H1 (cell line): Measurements from ENCODE around the gene CLN6. TPM values are rescaled to one million over a fixed set of nuclear protein-coding genes. Genes with fewer than 3 reads are reported as not detected.

Experiments used
- CTCF ChIA-PET: fragments of 300-600 bp; sonication (Branson Sonifier 250); formaldehyde crosslinking; loops from one replicate; lab custom pipeline; 2021; ENCODE audit not compliant: partially characterized antibody; lab: Charles Lee
- POLR2A ChIA-PET: fragments of 300-600 bp; sonication (Branson Sonifier 250); formaldehyde crosslinking; loops from one replicate; lab custom pipeline; 2021; ENCODE audit warnings: inconsistent platforms; ENCODE audit not compliant: partially characterized antibody; lab: Charles Lee
- DNase-seq, 2 experiments: peaks; one replicate each; pipeline versions ENCODE4 v3.0.0 to v3.0.0-alpha.2; 2010 to 2022; ENCODE audit warnings: low spot score in 2 of 2, low read depth in 1 of 2, mixed read lengths in 1 of 2
- FAIRE-seq: peaks from 2 replicates; lab custom pipeline; 2011; peaks lifted over from hg19 to GRCh38; lab: Jason Lieb, UNC
- H2AFZ ChIP-seq: 2 replicates; pipeline ENCODE4 v1.8.1; 2012; ENCODE audit warnings: low read length, inconsistent platforms
- H2AK5ac ChIP-seq: 2 replicates; pipeline ENCODE4 v1.6.1; 2013; ENCODE audit warnings: low read depth, low read length
- H2BK120ac ChIP-seq: replicated peaks from 2 replicates; pipeline ENCODE3; 2013; ENCODE audit warnings: low read depth, low read length, inconsistent platforms
- H2BK12ac ChIP-seq: 2 replicates; pipeline ENCODE4 v1.6.1; 2013; ENCODE audit warnings: low read depth, low read length
- H2BK15ac ChIP-seq: 2 replicates; pipeline ENCODE4 v1.6.1; 2013; ENCODE audit warnings: low read length
- H2BK20ac ChIP-seq: 2 replicates; pipeline ENCODE4 v1.6.1; 2013; ENCODE audit warnings: low read length
- H2BK5ac ChIP-seq: 2 replicates; pipeline ENCODE4 v1.6.1; 2013; ENCODE audit warnings: low read depth, low read length
- H3K14ac ChIP-seq: 2 replicates; pipeline ENCODE4 v1.6.1; 2013; ENCODE audit warnings: inconsistent platforms; ENCODE audit not compliant: insufficient read length
- H3K18ac ChIP-seq: 2 replicates; pipeline ENCODE4 v1.6.1; 2013; ENCODE audit warnings: low read length; ENCODE audit errors: extremely low read depth
- H3K23ac ChIP-seq: 2 replicates; pipeline ENCODE4 v1.6.1; 2013; ENCODE audit warnings: inconsistent platforms; ENCODE audit not compliant: insufficient read length
- H3K23me2 ChIP-seq: 2 replicates; pipeline ENCODE4 v1.6.1; 2013; ENCODE audit warnings: low read depth, low read length
- H3K27ac ChIP-seq: 2 replicates; pipeline ENCODE4 v1.6.1; 2011; ENCODE audit warnings: low read depth, low read length, inconsistent platforms
- H3K27me3 ChIP-seq, 4 experiments: replicated peaks in 1 of 4; 1 replicate in 1 of 4; 2 replicates in 3 of 4; pipeline versions ENCODE4 v1.6.1 to v1.8.1; 2011 to 2013; ENCODE audit warnings: low read length in 3 of 4, mild to moderate bottlenecking in 3 of 4, inconsistent platforms in 2 of 4, mixed read lengths in 2 of 4, moderate library complexity in 1 of 4; ENCODE audit not compliant: control insufficient read depth in 3 of 4, insufficient read depth in 3 of 4; ENCODE audit errors: extremely low read depth in 1 of 4
- H3K36me3 ChIP-seq, 4 experiments: 2 replicates each; pipeline versions ENCODE4 v1.6.1 to v1.8.1; 2011 to 2013; ENCODE audit warnings: mild to moderate bottlenecking in 4 of 4, low read length in 3 of 4, moderate library complexity in 2 of 4, control low read depth in 1 of 4, inconsistent platforms in 1 of 4; ENCODE audit not compliant: insufficient read depth in 4 of 4, control insufficient read depth in 2 of 4
- H3K4ac ChIP-seq: replicated peaks from 2 replicates; pipeline ENCODE3; 2013; ENCODE audit warnings: low read length, low read depth, mixed read lengths, inconsistent platforms; ENCODE audit not compliant: insufficient read length
- H3K4me1 ChIP-seq, 4 experiments: replicated peaks in 1 of 4; 1 replicate in 1 of 4; 2 replicates in 3 of 4; pipeline versions ENCODE4 v1.6.1 to v1.8.1; 2011 to 2013; ENCODE audit warnings: low read length in 3 of 4, inconsistent platforms in 2 of 4, mixed read lengths in 1 of 4; ENCODE audit not compliant: insufficient read depth in 4 of 4, control insufficient read depth in 3 of 4
- H3K4me2 ChIP-seq, 2 experiments: 2 replicates each; pipeline versions ENCODE4 v1.6.1 to v1.8.1; 2011 to 2013; ENCODE audit warnings: low read depth in 2 of 2, low read length in 2 of 2, control low read depth in 1 of 2, inconsistent platforms in 1 of 2, mild to moderate bottlenecking in 1 of 2; ENCODE audit not compliant: insufficient read depth in 1 of 2
- H3K4me3 ChIP-seq, 4 experiments: fragments of 200-600, 300-600 bp in 1 of 4; sonication (generic), shearing (Covaris generic), sonication (Bioruptor Twin) in 1 of 4; 2 replicates each; pipeline versions ENCODE4 v1.5.1 to v1.8.1; 2011 to 2016; ENCODE audit warnings: low read length in 4 of 4, low read depth in 3 of 4, control low read depth in 2 of 4, inconsistent platforms in 2 of 4, mild to moderate bottlenecking in 2 of 4, mixed read lengths in 1 of 4, moderate library complexity in 1 of 4; ENCODE audit not compliant: insufficient read depth in 2 of 4; ENCODE audit errors: extremely low read depth in 1 of 4
- H3K56ac ChIP-seq: replicated peaks from 2 replicates; pipeline ENCODE3; 2013; ENCODE audit warnings: low read depth, mild to moderate bottlenecking, mixed read lengths, low read length, inconsistent platforms; ENCODE audit not compliant: insufficient read length
- H3K79me1 ChIP-seq: 2 replicates; pipeline ENCODE4 v1.6.1; 2013; ENCODE audit warnings: low read depth, low read length, control low read depth
- H3K79me2 ChIP-seq, 2 experiments: 2 replicates each; pipeline versions ENCODE4 v1.6.1 to v1.8.1; 2012 to 2013; ENCODE audit warnings: low read length in 2 of 2, mild to moderate bottlenecking in 2 of 2, inconsistent platforms in 1 of 2; ENCODE audit not compliant: insufficient read depth in 2 of 2, control insufficient read depth in 1 of 2
- H3K9ac ChIP-seq, 4 experiments: replicated peaks in 1 of 4; 1 replicate in 1 of 4; 2 replicates in 3 of 4; pipeline versions ENCODE4 v1.6.1 to v1.8.1; 2011 to 2013; ENCODE audit warnings: low read depth in 3 of 4, low read length in 3 of 4, control low read depth in 2 of 4, mild to moderate bottlenecking in 2 of 4, moderate library complexity in 2 of 4, inconsistent platforms in 1 of 4; ENCODE audit errors: extremely low read depth in 1 of 4
- H3K9me3 ChIP-seq, 2 experiments: 2 replicates each; pipeline versions ENCODE4 v1.6.1 to v1.8.1; 2012 to 2013; ENCODE audit warnings: mild to moderate bottlenecking in 2 of 2, moderate library complexity in 2 of 2, control low read depth in 1 of 2, inconsistent platforms in 1 of 2, low read depth in 1 of 2, low read length in 1 of 2, mixed read lengths in 1 of 2; ENCODE audit not compliant: insufficient read depth in 2 of 2
- H4K20me1 ChIP-seq, 2 experiments: replicated peaks in 1 of 2; 2 replicates each; pipeline versions ENCODE3 to v1.8.1; 2011 to 2013; ENCODE audit warnings: inconsistent platforms in 2 of 2, low read length in 2 of 2, mild to moderate bottlenecking in 1 of 2; ENCODE audit not compliant: insufficient read depth in 2 of 2, control insufficient read depth in 1 of 2
- H4K5ac ChIP-seq: 2 replicates; pipeline ENCODE4 v1.6.1; 2013; ENCODE audit warnings: low read length, low read depth, mixed read lengths, inconsistent platforms; ENCODE audit not compliant: insufficient read length
- H4K8ac ChIP-seq: 2 replicates; pipeline ENCODE4 v1.8.0; 2013; ENCODE audit warnings: mild to moderate bottlenecking, moderate library complexity, low read length, inconsistent platforms; ENCODE audit not compliant: insufficient read depth; ENCODE audit errors: extremely low read depth
- H4K91ac ChIP-seq: replicated peaks from 2 replicates; pipeline ENCODE3; 2013; ENCODE audit warnings: low read length, mixed read lengths, inconsistent platforms; ENCODE audit not compliant: insufficient read length
- CHD2 ChIP-seq: IDR thresholded peaks from 2 replicates; pipeline ENCODE4 v1.6.1; 2012; ENCODE audit warnings: low read length, improper control_type of control experiment
- GABPA ChIP-seq: IDR thresholded peaks from 2 replicates; pipeline ENCODE4 v1.6.1; 2011; ENCODE audit warnings: mild to moderate bottlenecking, low read length, moderate library complexity, borderline replicate concordance; ENCODE audit not compliant: insufficient read depth
- MAFK ChIP-seq: IDR thresholded peaks from 2 replicates; pipeline ENCODE4 v1.6.1; 2012; ENCODE audit warnings: low read depth, mild to moderate bottlenecking, improper control_type of control experiment, low read length
- POLR2A ChIP-seq, 2 experiments: IDR thresholded peaks; 1 replicate in 1 of 2; 2 replicates in 1 of 2; pipeline ENCODE4 v1.6.1; 2011; ENCODE audit warnings: low read depth in 2 of 2, low read length in 2 of 2, mild to moderate bottlenecking in 2 of 2; ENCODE audit errors: control extremely low read depth in 1 of 2
- POLR2AphosphoS5 ChIP-seq: IDR thresholded peaks from 2 replicates; pipeline ENCODE4 v1.6.1; 2011; ENCODE audit warnings: low read depth, low read length
- RAD21 ChIP-seq, 2 experiments: IDR thresholded peaks in 1 of 2; conservative IDR thresholded peaks in 1 of 2; 2 replicates each; pipeline ENCODE4 v1.6.1; 2011; ENCODE audit warnings: low read depth in 2 of 2, low read length in 2 of 2, improper control_type of control experiment in 1 of 2, inconsistent platforms in 1 of 2, mild to moderate bottlenecking in 1 of 2, moderate library complexity in 1 of 2
- RBBP5 ChIP-seq: IDR thresholded peaks from 2 replicates; pipeline ENCODE4 v1.7.1; 2012; ENCODE audit warnings: low read depth, mild to moderate bottlenecking, inconsistent platforms, low read length, moderate library complexity, borderline replicate concordance
- RXRA ChIP-seq: IDR thresholded peaks from 2 replicates; pipeline ENCODE4 v1.6.1; 2011; ENCODE audit warnings: low read depth, mild to moderate bottlenecking, low read length, moderate library complexity; ENCODE audit not compliant: insufficient read depth
- SAP30 ChIP-seq: fragments of 300-600 bp; sonication (generic); IDR thresholded peaks from 2 replicates; pipeline ENCODE4 v1.7.1; 2012; ENCODE audit warnings: low read length, moderate library complexity, mild to moderate bottlenecking, inconsistent platforms; ENCODE audit not compliant: insufficient read depth, insufficient replicate concordance
- WGBS, 2 experiments: shearing (Covaris generic) in 1 of 2; methylation state at CpG; one replicate each; pipeline versions ENCODE4 v1.1.6 to v1.1.7; 2013 to 2015; ENCODE audit warnings: low lambda C conversion rate in 2 of 2, mixed read lengths in 2 of 2, inconsistent platforms in 1 of 2, low coverage in 1 of 2, missing lambda C conversion rate in 1 of 2; ENCODE audit not compliant: insufficient replicate concordance in 2 of 2, insufficient coverage in 1 of 2, insufficient read length in 1 of 2; ENCODE audit errors: extremely low coverage in 1 of 2, missing lambda C conversion rate in 1 of 2; 5-methylcytosine and 5-hydroxymethylcytosine counted together
- polyA plus RNA-seq, 7 experiments: library from polyadenylated mRNA; depleted of rRNA in 3 of 7; stranded (reverse) in 5 of 7; unstranded in 2 of 7; fragments of >200 nt in 5 of 7; fragments of 200-250 nt in 2 of 7; gene quantifications; 1 replicate in 5 of 7; 2 replicates in 1 of 7; 4 replicates in 1 of 7; pipeline versions ENCODE4 v1.2.1 to v1.2.3, GENCODE V29; 2011 to 2013; ENCODE audit warnings: missing spikeins in 2 of 7, mixed read lengths in 2 of 7
- total RNA-seq: library from RNA; stranded (reverse); fragmentation: NEBNext Ultra II Directional; extraction: Animal tissue kit (Norgen Biotek cat#: 25700); gene quantifications from 2 replicates; pipeline ENCODE4 v1.2.1, GENCODE V29; 2021

Gene CLN6
- total and polyA plus RNA-seq, 2 of the 8 experiments (the other 6 are each of a cell fraction or from before 2014, with no cell fraction given), result 60.0 to 137 TPM

DNA sequence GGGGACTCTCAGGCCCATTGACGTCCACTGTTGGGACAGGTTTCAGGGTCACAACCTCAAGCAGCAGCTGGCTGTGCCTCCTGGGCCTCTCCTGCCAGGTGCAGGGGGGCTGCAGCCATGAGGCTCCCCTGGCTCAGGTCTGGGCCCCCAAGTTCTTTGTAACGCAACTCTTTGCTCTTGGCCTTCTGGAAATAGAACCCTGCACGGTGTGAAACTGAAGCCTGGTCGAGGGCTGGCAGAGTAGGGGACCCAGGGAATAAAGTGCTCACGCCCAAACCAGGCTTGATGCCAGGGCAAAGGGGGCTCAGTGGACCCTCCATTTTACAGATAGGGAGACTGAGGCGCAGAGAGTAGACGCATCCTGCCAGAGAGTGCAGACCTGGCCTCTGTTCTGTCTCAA is 25.2 kb downstream of the CLN6 start:
- H3K79me2 ChIP-seq, result 0 out of 4 replicates have a peak, but pooled peaks cover 0 to 7% of the 10 kb centered on the region in 2 experiments
- 94% methylated on average over 7 of the region's 7 CpGs; no CpG with 5 or more reads in 1 of the 2 experiments for WGBS, 2 experiments
- no peaks in the 10 kb centered on the region for H3K27me3 ChIP-seq
- H2BK5ac ChIP-seq, result no peak overlapping the region
- no peak overlapping the region for H2BK15ac ChIP-seq
- no peak overlapping the region for H3K4me2 ChIP-seq
- H3K56ac ChIP-seq, result no peak overlapping the region
- H3K4ac ChIP-seq, result no peak overlapping the region
- no peak overlapping the region for H3K14ac ChIP-seq
- peak overlapping the region; percentile 25; the same call in 1 of the 2 replicates for H4K8ac ChIP-seq
- peaks cover 2% of the 10 kb centered on the region; the same call in 1 of the 2 replicates for H3K79me1 ChIP-seq
- POLR2A ChIA-PET, result interaction anchor here (1.0 to 1.3 kb wide), 2 partner anchors 10 to 12 kb away, joined by 3 read pairs; no protein-coding TSS in a partner anchor
- H4K20me1 ChIP-seq, result peaks cover 9 to 30% of the 10 kb centered on the region in 2 experiments
- CTCF ChIA-PET, result interaction anchor here (4.3 kb wide), 1 partner anchor 9 kb away, joined by 36 read pairs; no protein-coding TSS in a partner anchor
- no peak overlapping the region for H4K91ac ChIP-seq
- H3K23ac ChIP-seq, result no peak overlapping the region
- H2AFZ ChIP-seq, result no peak overlapping the region
- no peaks in the 10 kb centered on the region for H3K9me3 ChIP-seq
- no peak overlapping the region for H2BK20ac ChIP-seq
- no peak overlapping the region for H2BK12ac ChIP-seq
- no peak overlapping the region for H4K5ac ChIP-seq
- H3K23me2 ChIP-seq, result no peaks in the 10 kb centered on the region
- no peak overlapping the region for H2BK120ac ChIP-seq
- TF ChIP-seq CHD2 (no peak), GABPA (no peak), POLR2AphosphoS5 (no peak), SAP30 (no peak), RAD21 (IDR thresholded peaks at IDR 0.05 in 1 of 2, conservative IDR thresholded peaks at IDR 0.05 in 1 of 2; ENCODE audit: low read depth in 2 of 2, low read length in 2 of 2) (no peak), RXRA (no peak), MAFK (no peak), POLR2A (IDR thresholded peaks at IDR 0.05; ENCODE audit: control extremely low read depth in 1 of 2, low read depth in 2 of 2, low read length in 2 of 2) (no peak), RBBP5 (no peak)
- H3K18ac ChIP-seq, result no peak overlapping the region
- H3K27ac ChIP-seq, result no peak overlapping the region
- no peaks in the 10 kb centered on the region; a peak in 1 of 8 replicates for H3K36me3 ChIP-seq
- FAIRE-seq (no peak), DNase-seq (no peak)
- H3K4me3 ChIP-seq, result no peak overlapping the region
- H2AK5ac ChIP-seq, result no peak overlapping the region
- H3K4me1 ChIP-seq, result peaks cover 2 to 41% (median 27%) of the 10 kb centered on the region in 4 experiments
- H3K9ac ChIP-seq, result no peak overlapping the region
